ENCODE data around the gene CTNNA3. TPM values are rescaled to one million over a fixed set of nuclear protein-coding genes. Genes with fewer than 3 reads are reported as not detected.
"Not testable (repeated sequence)": the region's sequence is repeated elsewhere in the genome, so short reads cannot be mapped to it uniquely, and the experiment has no call there.

CTNNA3 gene
- total RNA-seq, 2 donors from 2014 or later, result 3.2 to 7.2 TPM

- Histone ChIP-seq H3K27me3 (ENCODE audit: control insufficient read depth, insufficient read depth, low read length, poor library complexity, severe bottlenecking) (no peaks in the 10 kb centered on the region), H3K36me3 (ENCODE audit: control insufficient read depth, insufficient read depth, low read length) (no peaks in the 10 kb centered on the region), H3K27ac (ENCODE audit: low read depth, low read length) (no peak overlapping the region), H3K4me1 (ENCODE audit: control insufficient read depth, insufficient read depth, low read length) (no peaks in the 10 kb centered on the region), H3K9ac (ENCODE audit: extremely low read depth, low read length, poor library complexity, severe bottlenecking) (no peak overlapping the region), H3K9me3 (ENCODE audit: control insufficient read depth, low read length) (no peaks in the 10 kb centered on the region), H3K4me3 (ENCODE audit: low read length) (no peak overlapping the region)
- Mint-ChIP-seq H3K9me3 (no peaks in the 10 kb centered on the region), H3K36me3 (ENCODE audit: low read depth) (no peaks in the 10 kb centered on the region), H3K27me3 (ENCODE audit: insufficient read depth) (no peaks in the 10 kb centered on the region), H3K4me1 (peaks cover 3% of the 10 kb centered on the region), H3K4me3 (no peak overlapping the region), H3K27ac (no peak overlapping the region)
- TF ChIP-seq CTCF (conservative IDR thresholded peaks at IDR 0.05), result no peak
- 100% methylated on average over 1 of the region's 2 CpGs; no CpG with 5 or more reads in 1 of the 2 experiments for WGBS, 2 experiments (ENCODE audit: insufficient coverage in 1 of 2, insufficient read length in 1 of 2)
- DNase-seq, result no peak
These were observed 29.6 kb upstream of the CTNNA3 start for GRCh38 chr10:67725567-67725966.

GRCh38 chr10:67723601-67724000 is 27.6 kb upstream of the CTNNA3 start:
- Mint-ChIP-seq H3K27me3 (ENCODE audit: insufficient read depth) (peaks cover 2% of the 10 kb centered on the region), H3K27ac (no peak overlapping the region), H3K9me3 (no peaks in the 10 kb centered on the region), H3K36me3 (ENCODE audit: low read depth) (no peaks in the 10 kb centered on the region), H3K4me1 (peaks cover 3% of the 10 kb centered on the region), H3K4me3 (no peak overlapping the region)
- Histone ChIP-seq H3K27ac (ENCODE audit: low read depth, low read length) (no peak overlapping the region), H3K4me3 (ENCODE audit: low read length) (no peak overlapping the region), H3K9ac (ENCODE audit: extremely low read depth, low read length, poor library complexity, severe bottlenecking) (no peak overlapping the region), H3K9me3 (ENCODE audit: control insufficient read depth, low read length) (no peaks in the 10 kb centered on the region), H3K27me3 (ENCODE audit: control insufficient read depth, insufficient read depth, low read length, poor library complexity, severe bottlenecking) (no peaks in the 10 kb centered on the region), H3K4me1 (ENCODE audit: control insufficient read depth, insufficient read depth, low read length) (no peaks in the 10 kb centered on the region), H3K36me3 (ENCODE audit: control insufficient read depth, insufficient read depth, low read length) (no peaks in the 10 kb centered on the region)
- no peak for DNase-seq
- no peak for TF ChIP-seq CTCF (conservative IDR thresholded peaks at IDR 0.05)
- 91 to 98% methylated on average over 6 of the region's 6 CpGs for WGBS, 2 experiments (ENCODE audit: insufficient coverage in 1 of 2, insufficient read length in 1 of 2)

DNA sequence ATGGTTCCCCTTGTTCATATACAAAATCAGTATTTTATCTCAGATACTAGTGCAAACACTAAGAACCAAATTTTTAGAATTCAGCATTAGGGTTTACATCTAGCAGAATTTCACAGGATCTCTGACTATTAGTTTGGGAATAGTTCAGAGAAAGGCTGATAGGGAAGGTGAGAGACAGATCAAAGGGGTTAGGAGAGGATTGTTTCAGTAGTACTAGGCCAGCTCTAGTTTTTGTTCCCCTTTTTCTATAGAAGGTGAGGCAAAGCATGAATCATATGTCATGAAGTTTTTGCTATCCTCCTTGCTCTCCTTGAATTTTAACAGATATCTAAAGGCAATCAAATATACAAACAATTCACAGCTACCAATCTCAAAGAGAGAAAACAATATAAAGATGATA is 26.1 kb upstream of the CTNNA3 start:
- Mint-ChIP-seq H3K4me3 (no peak overlapping the region), H3K27me3 (ENCODE audit: insufficient read depth) (peaks cover 2% of the 10 kb centered on the region), H3K9me3 (no peaks in the 10 kb centered on the region), H3K4me1 (peaks cover 3% of the 10 kb centered on the region), H3K27ac (no peak overlapping the region), H3K36me3 (ENCODE audit: low read depth) (no peaks in the 10 kb centered on the region)
- H3K9ac ChIP-seq (ENCODE audit: extremely low read depth, low read length, poor library complexity, severe bottlenecking), result no peak overlapping the region
- H3K4me3 ChIP-seq (ENCODE audit: low read length), result no peak overlapping the region
- H3K27me3 ChIP-seq (ENCODE audit: control insufficient read depth, insufficient read depth, low read length, poor library complexity, severe bottlenecking), result no peaks in the 10 kb centered on the region
- DNase-seq, result no peak
- no peaks in the 10 kb centered on the region for H3K9me3 ChIP-seq (ENCODE audit: control insufficient read depth, low read length)
- TF ChIP-seq CTCF (conservative IDR thresholded peaks at IDR 0.05), result no peak
- H3K4me1 ChIP-seq (ENCODE audit: control insufficient read depth, insufficient read depth, low read length), result no peaks in the 10 kb centered on the region
- H3K36me3 ChIP-seq (ENCODE audit: control insufficient read depth, insufficient read depth, low read length), result no peaks in the 10 kb centered on the region
- H3K27ac ChIP-seq (ENCODE audit: low read depth, low read length), result no peak overlapping the region

DNA sequence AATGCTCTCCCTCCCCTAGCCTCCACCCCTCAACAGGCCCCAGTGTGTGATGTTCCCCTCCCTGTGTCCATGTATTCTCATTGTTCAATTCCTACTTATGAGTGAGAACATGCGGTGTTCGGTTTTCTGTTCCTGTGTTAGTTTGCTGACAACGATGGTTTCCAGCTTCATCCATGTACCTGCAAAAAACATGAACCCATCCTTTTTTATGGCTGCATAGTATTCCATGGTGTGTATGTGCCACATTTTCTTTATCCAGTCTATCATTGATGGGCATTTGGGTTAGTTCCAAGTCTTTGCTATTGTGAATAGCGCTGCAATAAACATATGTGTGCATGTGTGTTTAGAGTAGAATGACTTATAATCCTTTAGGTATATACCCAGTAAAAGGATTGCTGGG is 20.5 kb upstream of the CTNNA3 start:
- H3K27ac Mint-ChIP-seq; H3K4me3 Mint-ChIP-seq; H3K4me3 ChIP-seq (ENCODE audit: low read length); H3K4me1 Mint-ChIP-seq; H3K27ac ChIP-seq (ENCODE audit: low read depth, low read length); H3K9me3 ChIP-seq (ENCODE audit: control insufficient read depth, low read length); H3K9ac ChIP-seq (ENCODE audit: extremely low read depth, low read length, poor library complexity, severe bottlenecking); H3K36me3 ChIP-seq (ENCODE audit: control insufficient read depth, insufficient read depth, low read length); H3K27me3 ChIP-seq (ENCODE audit: control insufficient read depth, insufficient read depth, low read length, poor library complexity, severe bottlenecking); DNase-seq; H3K36me3 Mint-ChIP-seq (ENCODE audit: low read depth); H3K27me3 Mint-ChIP-seq (ENCODE audit: insufficient read depth); H3K4me1 ChIP-seq (ENCODE audit: control insufficient read depth, insufficient read depth, low read length): not testable (repeated sequence)
- WGBS, 2 experiments (ENCODE audit: insufficient coverage in 1 of 2, insufficient read length in 1 of 2), result 88 to 94% methylated on average over 4 of the region's 4 CpGs
- H3K9me3 Mint-ChIP-seq, result peaks cover 26% of the 10 kb centered on the region
